DMS153 treated with DMSO at 0.1 percent for 48 hours (cell line): ENCODE data around the gene MLC1.
"Not testable (repeated sequence)": the region's sequence is repeated elsewhere in the genome, so short reads cannot be mapped to it uniquely, and the experiment has no call there.

ENCODE experiments used
- DNase-seq: peaks from one replicate; lab custom pipeline; 2025; ENCODE audit not compliant: unreplicated experiment; lab: John Stamatoyannopoulos, UW

The MLC1 gene

GRCh38 chr22:50104141-50104544, 18.9 kb upstream of the MLC1 start:
- DNase-seq = no peak

DNA sequence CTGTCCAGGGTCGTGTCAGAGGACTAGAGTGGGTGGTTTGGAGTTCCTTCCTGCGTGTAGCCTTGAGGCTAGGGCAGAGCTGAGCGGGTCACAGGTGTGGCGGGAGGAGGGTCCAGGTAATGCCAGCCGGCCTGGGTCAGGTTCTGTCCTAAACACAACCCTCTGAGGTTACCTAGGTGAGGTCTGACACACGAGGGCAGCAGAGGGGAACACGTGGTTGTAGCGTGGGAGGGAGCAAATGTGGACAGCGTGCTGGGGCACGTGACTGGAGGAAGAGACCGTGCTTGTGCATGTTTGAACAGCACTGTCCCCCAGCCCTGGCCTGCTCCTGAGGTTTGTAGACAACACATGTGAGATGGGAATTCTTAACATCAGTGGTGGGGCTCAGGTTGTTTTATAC, 17.7 kb upstream of the MLC1 start:
- DNase-seq = peak; percentile 55

- no peak for DNase-seq
Observed at GRCh38 chr22:50101870-50102565, 16.8 kb upstream of the MLC1 start.

DNA sequence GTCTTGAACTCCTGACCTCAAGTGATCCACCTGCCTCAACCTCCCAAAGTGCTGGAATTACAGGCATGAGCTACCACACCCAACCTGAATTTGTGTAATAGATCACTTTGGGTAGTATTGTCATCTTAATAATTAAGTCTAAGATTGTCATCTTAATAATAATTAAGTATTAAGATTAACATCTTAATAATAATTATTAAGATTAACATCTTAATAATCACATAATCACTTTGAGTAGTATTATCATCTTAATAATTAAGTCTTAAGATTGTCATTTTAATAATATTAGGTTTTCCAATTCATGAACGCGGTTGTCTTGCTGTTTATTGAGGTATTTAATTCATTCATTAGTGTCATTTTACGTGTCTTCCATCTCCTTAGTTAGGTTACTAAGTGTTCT, 12.8 kb upstream of the MLC1 start:
- DNase-seq = no peak

GRCh38 chr22:50092342-50092741, 7.1 kb upstream of the MLC1 start:
- no peak for DNase-seq

- DNase-seq = peak; percentile 46
Observed at GRCh38 chr22:50091092-50091768, 6.0 kb upstream of the MLC1 start.

- no peak for DNase-seq
Observed at GRCh38 chr22:50090412-50090714, 5.1 kb upstream of the MLC1 start.

- no peak for DNase-seq
Observed at GRCh38 chr22:50089682-50090411, 4.6 kb upstream of the MLC1 start, which contains the start of gene MOV10L1. MOV10L1 (plus strand) TSS chr22:50090006; CDS start chr22:50090089, 83 bp downstream.

- DNase-seq = no peak
Observed at GRCh38 chr22:50089231-50089630, 4.0 kb upstream of the MLC1 start.

- DNase-seq = no peak
Observed at GRCh38 chr22:50088096-50088495, 2.9 kb upstream of the MLC1 start.

DNA sequence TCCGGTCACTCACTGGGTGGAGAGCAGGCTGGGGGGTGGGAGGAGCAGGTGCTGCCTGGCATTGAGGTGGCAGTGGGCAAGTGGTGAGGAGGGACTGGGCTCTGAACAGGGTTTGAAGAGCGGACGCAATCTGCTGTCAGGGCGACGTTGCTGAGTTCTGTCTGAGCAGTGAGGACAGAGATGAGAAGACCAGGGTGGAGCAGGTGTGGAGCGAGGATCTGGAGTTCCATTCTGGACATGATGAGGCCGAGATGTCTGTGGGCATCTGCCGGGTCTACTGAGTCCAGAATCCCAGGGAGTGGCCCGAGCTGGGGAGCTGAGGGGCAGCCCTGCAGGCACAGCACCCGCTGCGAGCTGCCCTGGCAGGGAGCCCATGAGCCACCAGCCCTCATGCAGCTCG, 2.4 kb upstream of the MLC1 start:
- DNase-seq = no peak

DNA sequence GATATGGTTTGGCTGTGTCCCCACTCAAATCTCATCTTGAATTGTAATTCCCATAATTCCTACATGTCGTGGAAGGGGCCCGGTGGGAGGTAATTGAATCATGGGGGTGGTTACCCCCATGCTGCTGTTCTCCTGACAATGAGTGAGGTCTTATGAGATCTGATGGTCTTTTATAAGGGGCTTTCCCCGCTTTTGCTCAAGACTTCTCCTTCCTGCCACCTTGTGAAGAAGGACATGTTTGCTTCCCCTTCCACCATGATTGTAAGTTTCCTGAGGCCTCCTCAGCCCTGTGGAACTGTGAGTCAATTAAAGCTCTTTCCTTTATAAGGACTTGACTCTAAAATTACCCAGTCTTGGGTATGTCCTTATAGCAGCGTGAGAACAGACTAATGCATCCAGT, 1.7 kb upstream of the MLC1 start:
- DNase-seq = not testable (repeated sequence)

GRCh38 chr22:50086526-50086925, 1.3 kb upstream of the MLC1 start:
- no peak for DNase-seq

- no peak for DNase-seq
Observed at GRCh38 chr22:50084614-50085021, 608 bp downstream of the MLC1 start.

GRCh38 chr22:50084080-50084477, 1.1 kb downstream of the MLC1 start:
- no peak for DNase-seq

- DNase-seq = no peak
Observed at GRCh38 chr22:50083462-50084079, 1.7 kb downstream of the MLC1 start.

GRCh38 chr22:50082961-50083461, 2.2 kb downstream of the MLC1 start:
- peak; percentile 40 for DNase-seq

DNA sequence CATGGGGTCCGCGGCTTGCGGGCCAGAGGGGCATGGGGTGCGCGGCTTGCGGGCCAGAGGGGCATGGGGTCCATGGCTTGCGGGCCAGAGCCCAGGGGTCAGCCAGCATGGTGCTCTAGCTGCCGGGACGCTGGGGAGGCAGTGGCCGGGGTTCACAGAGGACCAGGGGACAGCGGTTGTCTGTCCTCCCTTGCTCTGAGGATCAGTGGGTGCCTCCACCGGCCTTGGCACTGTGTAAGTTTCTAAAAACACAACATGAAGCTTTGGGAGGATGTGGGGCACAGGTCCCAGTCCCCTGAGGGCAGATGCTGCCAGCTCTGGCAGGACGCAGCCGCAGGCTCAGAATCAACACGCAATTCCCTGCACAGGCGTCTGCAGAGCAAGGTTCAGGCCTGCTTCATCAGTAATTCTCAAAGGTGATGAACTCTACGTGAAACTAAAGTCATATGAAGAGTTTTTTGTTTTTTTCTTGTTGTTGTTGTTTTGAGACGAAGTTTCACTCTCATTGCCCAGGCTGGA, 3.0 kb downstream of the MLC1 start:
- no peak for DNase-seq

DNA sequence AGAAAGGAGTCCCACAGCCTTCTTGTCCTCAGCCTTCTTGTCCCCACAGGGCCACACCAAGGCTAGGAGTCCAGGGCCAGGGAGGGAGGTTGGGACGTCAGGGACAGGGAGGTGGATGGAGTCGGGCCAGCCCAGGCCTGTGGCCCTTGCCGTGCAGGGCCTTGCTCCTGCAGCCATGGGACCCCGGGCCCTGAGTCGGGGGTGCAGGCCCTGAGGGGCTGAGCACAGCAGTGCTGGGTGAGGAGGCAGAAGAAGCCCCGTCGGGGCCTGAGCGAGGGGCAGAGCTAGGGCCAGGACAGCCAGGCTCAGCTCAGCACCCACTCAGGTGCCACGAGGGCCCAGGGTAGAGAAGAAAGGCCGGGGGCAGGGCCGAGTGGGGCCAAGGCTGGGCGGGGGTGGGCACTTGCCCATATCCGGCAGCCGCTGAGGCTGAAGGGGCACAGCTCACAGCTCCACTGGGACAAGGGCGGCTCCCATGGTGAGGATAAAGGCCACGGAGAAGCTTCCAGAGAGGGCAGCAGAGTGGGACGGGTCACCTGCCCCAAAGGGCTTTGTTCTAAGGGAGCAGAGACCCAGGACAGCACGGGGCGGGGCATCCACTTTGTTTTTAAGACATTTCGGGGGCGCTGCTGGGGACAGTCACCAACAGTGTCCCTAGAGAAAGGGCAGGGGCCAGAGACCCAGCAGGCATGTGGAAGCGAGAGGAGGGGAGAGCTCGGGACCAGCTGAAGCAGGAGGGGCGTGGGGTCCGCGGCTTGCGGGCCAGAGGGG, 3.6 kb downstream of the MLC1 start:
- no peak for DNase-seq

DNA sequence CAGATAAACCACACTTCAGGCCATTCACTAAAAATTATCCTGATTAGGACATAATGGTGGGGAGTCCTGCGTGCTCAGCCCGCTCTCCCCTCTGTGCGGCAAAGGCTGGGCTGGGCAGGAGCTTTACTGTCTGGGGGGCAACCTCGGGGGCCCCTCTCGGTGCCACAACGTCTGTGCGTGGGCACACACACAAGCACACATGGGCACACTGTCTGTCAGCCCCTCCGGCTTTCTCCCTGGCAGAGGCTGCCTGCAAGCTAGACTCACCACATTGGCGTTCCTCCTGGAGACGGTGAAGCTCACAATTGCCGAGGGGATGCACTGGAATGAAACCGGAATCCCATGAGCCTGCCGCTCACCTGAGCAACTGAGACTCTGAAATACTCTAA, 5.2 kb downstream of the MLC1 start:
- DNase-seq = no peak

DNA sequence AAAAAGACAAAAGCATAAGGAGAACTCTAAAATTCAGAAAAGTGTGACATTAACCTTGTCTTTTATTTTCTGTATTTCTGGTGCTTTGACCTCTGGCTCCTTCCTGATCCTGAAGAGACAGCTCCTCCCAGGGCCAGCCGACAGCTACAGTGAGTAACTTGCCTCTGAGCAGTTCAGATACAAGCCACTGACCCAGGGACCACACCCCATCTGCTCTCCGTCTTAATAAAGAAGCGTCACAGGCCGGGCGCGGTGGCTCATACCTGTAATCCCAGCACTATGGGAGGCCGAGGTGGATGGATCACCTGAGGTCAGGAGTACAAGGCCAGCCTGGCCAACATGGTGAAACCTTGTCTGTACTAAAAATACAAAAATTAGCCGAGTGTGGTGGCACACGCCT, 6.5 kb downstream of the MLC1 start:
- DNase-seq = no peak
